Renal cortex interstitium (tissue), 15 donors: ENCODE results near the gene RNF43. TPM values are rescaled to one million over a fixed set of nuclear protein-coding genes. Genes with fewer than 3 reads are reported as not detected.

Experiments used
- DNase-seq, 11 donors: peaks; one replicate each; pipeline ENCODE4 v3.0.0-alpha.2; 2013; ENCODE audit warnings: low read depth in 9 of 11, low spot score in 4 of 11; ENCODE audit errors: extremely low read depth in 1 of 11
- long read RNA-seq, 16 experiments: transcript quantifications; one replicate each; lab custom pipeline, GENCODE V29; 2026
- polyA plus RNA-seq, 3 donors: library from polyadenylated mRNA; unstranded; fragments of 120-200 nt; gene quantifications; one replicate each; pipeline ENCODE4 v1.2.1, GENCODE V29; 2013; ENCODE audit not compliant: insufficient read length in 3 of 3

RNF43 gene
- 10 to 100 TPM in 2 of 3 donors, 1 to 10 TPM in 1; 8.9 to 16.0 (median 13.6) TPM for polyA plus RNA-seq
- long read RNA-seq, donor 1: 0 reads
- long read RNA-seq, donor 2: 0 reads
- long read RNA-seq, donor 3: 0 reads
- long read RNA-seq, donor 4: 0 reads
- long read RNA-seq, donor 5: 0 reads
- long read RNA-seq, donor 6: 0 reads
- long read RNA-seq, donor 7, partial matches to known transcripts: 0 of 1 reads
- long read RNA-seq, donor 7, other reads (novel, unspliced or antisense): 0 of 1 reads
- long read RNA-seq, donor 8: 0 reads
- long read RNA-seq, donor 9: 0 reads
- long read RNA-seq, donor 10, full-length matches to known transcripts: 1 of 1 reads
- long read RNA-seq, donor 10, partial matches to known transcripts: 0 of 1 reads
- long read RNA-seq, donor 10, other reads (novel, unspliced or antisense): 0 of 1 reads
- long read RNA-seq, donor 11, full-length matches to known transcripts: 1 of 1 reads
- long read RNA-seq, donor 11, partial matches to known transcripts: 0 of 1 reads
- long read RNA-seq, donor 11, other reads (novel, unspliced or antisense): 0 of 1 reads
- long read RNA-seq, donor 12, partial matches to known transcripts: 0 of 1 reads
- long read RNA-seq, donor 12, other reads (novel, unspliced or antisense): 0 of 1 reads
- long read RNA-seq, donor 13: 0 reads
- long read RNA-seq, donor 14, full-length matches to known transcripts: 1 of 1 reads
- long read RNA-seq, donor 14, partial matches to known transcripts: 0 of 1 reads
- long read RNA-seq, donor 14, other reads (novel, unspliced or antisense): 0 of 1 reads
- long read RNA-seq, donor 15: 0 reads
- long read RNA-seq, donor 16, full-length matches to known transcripts: 2 of 2 reads
- long read RNA-seq, donor 16, partial matches to known transcripts: 0 of 2 reads
- long read RNA-seq, donor 16, other reads (novel, unspliced or antisense): 0 of 2 reads

- DNase-seq: peak; percentile 78 to 95 (median 86)
Measured at GRCh38 chr17:58417300-58418092, at the start of gene RNF43. Gene RNF43, minus strand, starts transcription at chr17:58417534. Its CDS starts 1,957 bp downstream, at chr17:58415577.

- DNase-seq: no peak
Measured at GRCh38 chr17:58455491-58455890, 38.2 kb upstream of the RNF43 start.

GRCh38 chr17:58452738-58453137 lies 35.4 kb upstream of the RNF43 start:
- DNase-seq: no peak

DNA sequence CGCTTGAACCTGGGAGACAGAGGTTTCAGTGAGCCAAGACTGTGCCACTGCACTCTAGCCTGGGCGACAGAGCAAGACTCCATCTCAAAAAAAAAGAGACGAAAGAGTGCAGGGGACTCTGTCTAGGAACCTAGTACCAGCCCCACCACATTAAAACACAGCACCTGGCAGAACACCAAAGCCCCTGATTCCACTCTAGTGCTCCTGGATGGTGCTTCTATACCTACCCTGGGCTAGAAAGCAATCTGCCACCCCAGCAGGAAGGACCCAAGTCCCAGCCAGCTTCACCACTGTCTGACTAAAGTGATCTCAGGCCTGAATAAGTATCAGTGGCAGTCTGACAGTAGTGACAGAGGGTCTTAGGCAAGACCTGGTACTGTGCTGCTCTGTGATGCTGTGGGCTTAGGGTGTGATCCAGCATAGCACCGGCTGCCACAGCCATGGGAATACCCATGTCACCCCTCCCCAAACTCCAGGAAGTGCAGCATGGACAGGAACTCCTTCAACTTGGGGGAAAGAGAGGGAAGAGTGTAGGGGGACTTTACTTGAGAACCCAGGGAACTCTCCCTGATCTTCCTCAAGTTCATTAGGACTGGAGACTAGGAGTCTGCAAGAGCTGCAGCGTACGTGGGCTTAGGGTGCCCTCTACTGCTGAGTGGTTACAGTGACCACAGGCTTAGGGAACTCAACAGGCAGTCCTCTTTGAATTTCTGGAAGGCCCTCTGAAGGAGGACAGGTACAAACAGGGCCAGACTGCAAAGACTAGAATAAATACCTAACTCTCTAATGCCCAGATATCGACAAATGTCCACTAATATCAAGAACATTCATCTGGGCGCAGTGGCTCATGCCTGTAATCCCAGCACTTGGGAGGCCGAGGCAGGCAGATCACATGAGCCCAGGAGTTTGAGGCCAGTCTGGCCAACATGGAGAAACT lies 30.0 kb upstream of the RNF43 start:
- peak; percentile 17 to 55 (median 34) for DNase-seq

DNA sequence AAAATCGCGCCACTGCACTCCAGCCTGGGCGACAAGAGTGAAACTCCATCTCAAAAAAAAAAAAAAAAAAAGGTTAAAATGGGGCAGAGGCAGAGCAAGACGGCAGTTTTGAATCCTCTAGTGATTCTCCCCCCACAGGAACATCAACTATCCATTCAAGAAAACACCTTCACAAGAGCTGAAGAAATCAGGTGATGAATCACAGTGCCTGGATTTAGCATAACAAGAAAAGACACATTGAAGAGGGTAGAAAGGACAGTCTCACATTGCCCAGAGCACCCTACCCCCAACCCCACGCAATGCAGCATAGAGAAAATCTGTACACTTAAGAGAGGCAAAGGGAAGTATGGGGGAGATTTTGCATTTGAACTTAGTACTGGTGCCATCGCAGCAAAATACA lies 28.8 kb upstream of the RNF43 start:
- DNase-seq: no peak

DNA sequence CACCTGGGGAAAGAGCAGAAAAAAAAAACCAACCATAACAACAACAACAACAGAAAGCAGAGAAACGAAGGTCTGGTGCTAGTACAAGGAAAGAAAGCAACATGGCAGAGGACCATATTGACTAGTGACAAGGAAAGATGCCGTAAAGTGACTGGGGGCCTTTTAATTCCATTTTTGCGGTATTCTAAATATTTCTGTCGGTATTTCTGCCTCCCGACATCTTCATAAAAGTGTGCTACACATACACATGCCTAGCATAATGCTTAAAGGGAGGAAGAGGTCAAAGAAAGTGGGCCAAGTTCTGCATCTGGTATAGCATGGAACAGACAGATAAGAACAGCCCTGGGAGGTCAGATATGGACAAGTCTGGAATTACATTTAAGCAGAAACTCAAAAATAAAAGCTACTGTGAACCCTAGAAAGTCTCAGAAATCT lies 19.5 kb upstream of the RNF43 start:
- no peak for DNase-seq

DNA sequence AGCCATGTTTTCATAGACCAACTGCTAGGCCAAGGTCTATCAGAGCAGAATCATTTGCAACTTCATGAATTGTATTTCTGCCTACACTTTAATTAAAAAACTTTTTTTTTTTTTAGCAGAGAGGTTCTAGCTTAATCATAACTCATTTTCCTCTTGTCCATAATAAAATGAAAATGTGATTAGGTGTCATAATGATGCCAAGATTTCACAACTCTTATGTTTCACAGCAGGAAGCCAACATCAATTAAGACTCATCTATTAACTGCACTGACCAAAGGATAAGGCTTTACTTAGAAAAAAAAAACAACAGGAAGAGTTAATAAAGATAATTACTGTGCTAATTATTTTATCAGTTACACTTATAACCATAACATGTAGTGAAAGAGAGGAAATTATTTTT lies 18.9 kb upstream of the RNF43 start:
- no peak for DNase-seq

- DNase-seq: no peak
Measured at GRCh38 chr17:58432806-58433573, 15.7 kb upstream of the RNF43 start.

GRCh38 chr17:58427807-58428206 lies 10.5 kb upstream of the RNF43 start:
- DNase-seq: no peak

GRCh38 chr17:58421711-58422110 lies 4.4 kb upstream of the RNF43 start:
- no peak for DNase-seq

DNA sequence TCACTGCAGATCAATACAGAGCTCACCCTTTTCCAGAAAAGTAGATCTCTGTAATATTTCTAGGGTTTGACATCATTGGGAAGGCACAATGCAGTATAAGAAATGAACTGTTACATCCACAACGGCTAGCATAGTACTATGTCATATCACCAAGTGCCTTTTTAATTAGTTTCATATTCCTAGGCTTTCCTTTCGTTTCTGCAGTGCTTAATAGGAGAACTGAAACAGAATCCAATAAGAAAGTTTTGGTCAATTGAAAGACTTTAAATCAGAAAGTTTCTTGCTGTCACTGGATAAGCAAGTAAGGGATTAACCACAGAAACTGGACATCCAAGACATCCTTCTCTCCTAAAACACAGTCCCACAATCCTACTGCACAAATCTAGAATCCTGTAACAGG lies 3.5 kb upstream of the RNF43 start:
- no peak for DNase-seq

DNA sequence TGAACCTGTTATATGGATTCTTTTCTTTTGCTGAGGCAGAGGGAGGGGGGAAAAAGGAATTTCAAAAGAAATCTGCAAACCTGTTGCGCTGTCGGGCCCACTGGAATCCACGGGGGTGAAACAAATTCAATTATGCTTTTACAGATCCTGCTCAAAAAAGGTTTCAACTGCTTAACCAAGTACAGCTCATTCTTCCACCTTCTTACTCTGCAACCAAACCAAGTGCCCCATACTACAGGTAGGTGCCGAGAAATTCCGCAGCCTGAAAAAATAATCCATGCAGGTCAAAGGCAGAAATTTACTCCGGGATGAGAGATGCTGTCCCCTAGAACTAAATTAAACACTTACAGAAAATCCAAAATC lies 416 bp downstream of the RNF43 start:
- DNase-seq: peak in 1 of 11 donors; percentile 4

DNA sequence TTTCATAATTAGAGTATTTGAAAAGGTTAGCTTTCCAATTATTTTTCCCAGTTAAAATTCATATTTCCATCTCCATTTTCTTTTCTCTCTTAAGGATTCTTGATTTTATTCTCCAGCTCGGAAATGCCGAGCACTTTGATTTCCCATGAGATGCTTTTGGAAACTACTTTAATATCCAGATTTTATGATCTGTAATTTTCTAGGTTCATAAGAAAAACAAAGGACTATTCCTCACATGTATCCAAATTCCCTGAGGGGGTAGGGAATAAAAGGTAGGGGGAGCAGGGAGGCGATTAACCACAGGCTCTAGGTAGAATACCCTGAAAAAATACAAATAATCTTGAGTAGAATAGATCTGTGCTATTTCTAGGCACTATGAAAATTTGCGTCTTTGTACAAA lies 938 bp downstream of the RNF43 start:
- no peak for DNase-seq

DNA sequence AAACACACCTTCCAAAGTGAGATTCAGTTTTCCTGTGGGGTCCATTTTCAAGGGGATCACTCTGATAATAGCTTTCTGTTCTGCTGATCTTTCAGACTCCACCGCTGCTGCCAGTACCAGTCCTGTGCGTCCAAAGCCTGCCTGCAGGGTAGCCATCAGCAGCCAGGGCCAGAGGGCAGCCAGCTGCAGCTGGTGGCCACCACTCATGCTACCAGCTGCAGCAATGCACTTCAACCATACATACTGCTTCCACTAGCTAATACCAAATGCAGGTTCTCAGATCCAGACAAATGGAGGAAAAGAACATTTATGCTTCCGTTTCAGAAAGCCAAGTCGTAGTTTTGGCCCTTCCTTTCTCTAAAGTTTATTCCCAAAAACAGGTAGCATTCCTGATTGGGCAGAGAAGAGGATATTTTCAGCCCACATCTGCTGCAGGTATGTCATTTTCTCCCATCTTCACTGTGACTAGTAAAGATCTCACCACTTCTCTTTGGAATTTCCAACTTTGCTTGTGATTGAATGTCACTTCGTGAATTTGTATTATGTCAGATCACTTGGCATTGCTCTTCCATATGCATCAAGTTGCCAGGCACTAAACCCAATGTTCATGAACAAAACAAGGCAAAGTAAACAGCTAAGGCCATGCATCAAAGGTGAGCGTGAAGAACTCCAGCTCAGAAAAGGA lies 1.8 kb downstream of the RNF43 start:
- DNase-seq: no peak

GRCh38 chr17:58414596-58414997 lies 2.7 kb downstream of the RNF43 start:
- no peak for DNase-seq

GRCh38 chr17:58413684-58414083 lies 3.6 kb downstream of the RNF43 start:
- DNase-seq: no peak
